ENCODE results near the gene ENOPH1.
A peak's percentile ranks its signal among the peaks of the same experiment; 100 is the strongest.
"Not testable (repeated sequence)": the region's sequence is repeated elsewhere in the genome, so short reads cannot be mapped to it uniquely, and the experiment has no call there.

ENOPH1 gene

GRCh38 chr4:82428969-82429727 lies 1.2 kb upstream of the ENOPH1 start:
- DNase-seq = peak; percentile 97

GRCh38 chr4:82429728-82430192 lies 630 bp upstream of the ENOPH1 start:
- no peak for DNase-seq

- DNase-seq = no peak
Measured at GRCh38 chr4:82430964-82431745, 765 bp downstream of the ENOPH1 start.

- DNase-seq = no peak
Measured at GRCh38 chr4:82431831-82432230, 1.4 kb downstream of the ENOPH1 start.

GRCh38 chr4:82432596-82432995 lies 2.2 kb downstream of the ENOPH1 start:
- no peak for DNase-seq

GRCh38 chr4:82433791-82434190 lies 3.4 kb downstream of the ENOPH1 start:
- no peak for DNase-seq

- no peak for DNase-seq
Measured at GRCh38 chr4:82434949-82435348, 4.6 kb downstream of the ENOPH1 start.

- no peak for DNase-seq
Measured at GRCh38 chr4:82436130-82436529, 5.7 kb downstream of the ENOPH1 start.

- DNase-seq = no peak
Measured at GRCh38 chr4:82436780-82437179, 6.4 kb downstream of the ENOPH1 start.

- DNase-seq = no peak
Measured at GRCh38 chr4:82437285-82438005, 7.1 kb downstream of the ENOPH1 start.

GRCh38 chr4:82439088-82439487 lies 8.7 kb downstream of the ENOPH1 start:
- no peak for DNase-seq

GRCh38 chr4:82447886-82448285 lies 17.5 kb downstream of the ENOPH1 start:
- DNase-seq = no peak

- peak; percentile 34 for DNase-seq
Measured at GRCh38 chr4:82450966-82451755, 20.8 kb downstream of the ENOPH1 start.

- DNase-seq = no peak
Measured at GRCh38 chr4:82452026-82452425, 21.6 kb downstream of the ENOPH1 start.

GRCh38 chr4:82457266-82457665 lies 26.9 kb downstream of the ENOPH1 start:
- no peak for DNase-seq

- DNase-seq = no peak
Measured at GRCh38 chr4:82458729-82459128, 28.3 kb downstream of the ENOPH1 start.

GRCh38 chr4:82461710-82462109 lies 31.3 kb downstream of the ENOPH1 start:
- no peak for DNase-seq

GRCh38 chr4:82462415-82462831 lies 32.0 kb downstream of the ENOPH1 start:
- peak; percentile 94 for DNase-seq

- no peak for DNase-seq
Measured at GRCh38 chr4:82463221-82463620, 32.8 kb downstream of the ENOPH1 start.

- DNase-seq = no peak
Measured at GRCh38 chr4:82467471-82467870, 37.1 kb downstream of the ENOPH1 start.

- DNase-seq = no peak
Measured at GRCh38 chr4:82469791-82470345, 39.5 kb downstream of the ENOPH1 start.

GRCh38 chr4:82473080-82473479 lies 42.7 kb downstream of the ENOPH1 start:
- DNase-seq = not testable (repeated sequence)
